GM19397 (cell line): Measurements from ENCODE around the gene PIK3CB.

Experiments used
- ATAC-seq: cut with Tn5 transposase; IDR thresholded peaks from one replicate; pipeline ENCODE4 v1.9.1; 2021; ENCODE audit warnings: mild to moderate bottlenecking, moderate library complexity; ENCODE audit not compliant: unreplicated experiment

Gene PIK3CB

DNA sequence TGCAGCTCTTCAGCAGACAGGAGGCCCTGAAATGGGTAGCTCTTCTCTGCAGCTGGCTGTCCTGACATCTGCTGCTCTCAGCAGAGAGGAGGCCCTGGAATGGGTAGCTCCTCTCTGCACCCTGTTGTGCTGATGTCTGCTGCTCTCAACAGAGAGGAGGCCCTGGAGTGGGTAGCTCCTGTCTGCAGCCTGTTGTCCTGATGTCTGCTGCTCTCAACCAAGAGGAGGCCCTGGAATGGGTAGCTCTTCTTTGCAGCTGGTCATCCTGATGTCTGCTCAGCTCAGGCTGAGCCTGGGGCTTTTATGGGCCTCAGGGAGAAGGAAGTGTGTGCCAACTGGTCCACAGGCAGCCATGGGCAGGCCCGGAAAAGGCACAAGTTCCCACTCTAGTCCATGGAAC lies 66.6 kb downstream of the PIK3CB start:
- no peak for ATAC-seq

DNA sequence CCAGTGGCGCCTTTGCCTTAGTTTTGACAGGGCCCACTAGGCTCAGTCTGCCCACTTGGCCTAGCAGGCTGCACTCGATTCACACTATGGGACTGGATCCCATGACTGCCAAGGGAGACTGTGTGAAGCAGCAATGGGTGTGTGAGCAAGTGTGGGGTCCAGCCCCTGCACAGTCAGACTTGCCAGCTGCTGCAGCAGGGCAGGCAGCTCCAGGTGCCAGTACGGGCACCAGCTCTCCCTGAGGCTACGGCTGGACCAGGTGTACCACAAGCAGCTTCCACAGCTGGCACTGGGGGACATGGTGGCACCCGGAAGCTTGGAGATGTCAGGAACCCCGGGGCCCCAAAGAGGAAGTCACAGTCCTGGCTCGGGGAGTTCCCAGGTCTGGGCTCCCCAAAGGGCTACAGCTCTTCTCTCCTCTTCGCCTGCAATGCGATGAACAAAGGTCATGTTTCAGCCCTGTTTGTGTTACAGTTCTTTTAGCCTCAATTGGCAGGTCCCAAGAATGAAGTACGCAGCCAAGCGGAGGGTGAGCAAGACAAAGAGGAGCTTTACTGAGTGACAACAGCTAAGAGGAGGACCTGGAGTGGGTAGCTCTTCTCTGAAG lies 67.1 kb downstream of the PIK3CB start:
- ATAC-seq: no peak

DNA sequence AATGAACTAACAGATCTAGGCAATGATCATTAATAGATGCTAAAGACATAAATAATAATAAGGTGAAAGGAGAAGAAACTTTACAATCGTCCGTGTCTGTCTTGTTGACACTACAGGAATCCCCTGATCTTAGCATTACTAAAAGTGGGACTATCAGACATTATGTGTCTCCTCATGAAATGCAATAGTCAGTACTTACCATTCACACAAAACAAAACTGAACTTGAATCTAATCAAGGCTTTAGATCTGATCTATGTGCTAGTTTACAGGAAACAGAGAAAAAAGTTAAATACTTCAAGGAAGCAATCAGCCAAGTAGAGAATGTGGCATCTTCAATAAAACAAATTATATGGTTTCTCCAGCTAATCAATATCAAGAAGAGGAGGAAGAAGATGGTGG lies 73.7 kb downstream of the PIK3CB start:
- no peak for ATAC-seq

DNA sequence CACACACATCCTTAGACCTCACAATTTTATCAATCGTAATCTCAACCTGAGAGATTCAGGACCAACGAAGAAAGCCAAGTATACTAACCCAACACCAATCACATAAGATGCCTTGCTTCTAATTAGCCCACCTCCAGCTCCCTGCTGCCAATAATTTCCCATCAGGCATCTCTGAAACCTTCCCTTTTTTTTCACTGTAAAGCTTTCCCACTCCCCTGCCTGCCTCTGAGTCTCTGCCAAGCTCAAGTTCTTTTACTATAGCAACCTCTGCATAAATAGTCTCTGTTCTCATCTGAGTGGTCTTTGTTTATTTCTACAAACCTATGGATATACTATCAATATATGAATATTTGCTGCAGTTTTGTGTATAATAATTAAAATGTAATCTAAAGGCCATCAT lies 86.5 kb downstream of the PIK3CB start:
- ATAC-seq: no peak

DNA sequence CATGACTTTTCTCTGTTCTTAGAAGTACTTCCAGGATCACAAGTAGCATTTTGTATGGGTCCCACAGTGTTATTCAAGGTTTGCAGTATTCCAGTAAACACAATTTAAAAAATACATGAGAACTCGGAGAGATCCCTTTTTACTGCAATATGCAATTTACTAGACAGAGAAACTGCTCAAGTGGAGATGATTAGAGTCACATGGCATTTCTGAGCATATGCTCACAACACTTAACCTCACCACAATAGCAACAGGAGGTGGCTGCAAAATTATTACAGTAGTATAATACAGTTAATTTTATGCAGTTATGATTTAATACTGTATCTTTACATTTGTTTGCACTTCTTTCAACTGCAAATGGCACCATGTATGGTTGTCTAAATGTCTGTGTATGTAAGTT lies 87.5 kb downstream of the PIK3CB start:
- ATAC-seq: no peak

DNA sequence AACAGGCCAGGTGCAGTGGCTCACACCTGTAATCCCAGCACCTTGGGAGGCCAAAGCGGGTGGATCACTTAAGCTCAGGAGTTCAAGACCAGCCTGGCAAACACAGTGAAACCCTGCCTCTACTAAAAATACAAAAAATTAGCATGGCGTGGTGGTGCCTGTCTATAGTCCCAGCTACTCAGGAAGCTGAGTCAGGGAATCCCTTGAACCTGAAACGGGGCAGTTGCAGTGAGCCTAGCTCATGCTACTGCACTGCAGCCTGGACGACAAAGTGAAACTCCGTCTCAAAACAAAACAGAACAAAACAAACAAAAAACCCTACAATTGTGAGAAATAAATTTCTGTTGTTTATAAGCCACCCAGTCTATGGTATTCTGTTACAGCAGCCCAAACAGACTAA lies 94.7 kb downstream of the PIK3CB start:
- no peak for ATAC-seq

DNA sequence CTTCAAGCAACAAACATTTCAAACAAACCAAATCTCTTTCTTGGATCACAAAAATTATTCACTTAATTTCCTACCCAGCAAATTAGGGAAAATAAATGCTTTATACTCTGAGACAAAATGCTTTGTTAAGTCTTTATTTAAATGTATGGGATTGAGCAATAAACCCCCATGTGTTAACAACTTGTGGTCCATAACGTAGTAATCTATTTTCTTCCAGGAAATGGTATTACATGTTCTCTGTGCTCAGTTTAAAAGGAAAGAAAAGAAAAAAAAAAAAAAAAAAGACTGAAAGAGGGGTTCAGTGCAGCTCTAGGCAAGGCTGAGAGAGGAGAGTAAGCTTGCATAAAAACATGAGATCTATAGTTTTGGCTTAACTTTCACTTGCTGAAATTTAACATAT lies 102.3 kb downstream of the PIK3CB start:
- no peak for ATAC-seq

DNA sequence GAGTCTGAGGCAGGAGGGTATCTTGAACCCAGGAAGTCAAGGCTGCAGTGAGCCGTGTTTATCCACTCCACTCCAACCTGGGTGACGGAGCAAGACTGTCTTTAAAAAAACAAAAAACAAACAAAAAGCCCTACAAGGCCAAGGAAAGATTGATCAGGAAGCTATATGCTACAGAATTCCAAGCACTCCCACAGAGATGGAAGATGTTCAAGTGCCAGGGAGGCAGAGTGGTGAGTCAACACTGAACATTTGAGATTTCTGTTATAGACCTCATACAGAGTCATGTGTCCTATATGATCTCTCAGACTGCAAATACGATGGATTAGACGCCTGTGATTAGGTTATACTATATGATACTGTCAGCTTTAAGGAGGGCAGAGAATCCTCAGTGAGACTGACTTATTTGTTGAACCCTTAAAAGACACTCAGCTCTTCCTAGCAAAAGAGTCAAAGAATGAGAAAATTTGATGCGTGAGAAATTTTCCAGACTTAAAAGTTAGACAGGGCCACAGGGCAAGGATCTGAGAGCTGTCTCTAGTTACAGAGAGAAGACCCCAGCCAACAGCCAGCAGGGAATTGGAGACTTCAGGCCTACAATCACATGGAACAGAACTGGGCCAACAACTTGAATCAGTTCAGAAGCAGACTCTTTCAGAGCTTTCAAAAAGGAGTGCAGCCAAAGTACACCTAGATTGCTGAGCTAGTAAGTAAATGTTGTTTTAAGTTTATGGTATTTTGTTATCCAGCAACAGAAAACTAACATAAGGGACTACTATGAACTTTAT lies 107.6 kb downstream of the PIK3CB start:
- no peak for ATAC-seq

DNA sequence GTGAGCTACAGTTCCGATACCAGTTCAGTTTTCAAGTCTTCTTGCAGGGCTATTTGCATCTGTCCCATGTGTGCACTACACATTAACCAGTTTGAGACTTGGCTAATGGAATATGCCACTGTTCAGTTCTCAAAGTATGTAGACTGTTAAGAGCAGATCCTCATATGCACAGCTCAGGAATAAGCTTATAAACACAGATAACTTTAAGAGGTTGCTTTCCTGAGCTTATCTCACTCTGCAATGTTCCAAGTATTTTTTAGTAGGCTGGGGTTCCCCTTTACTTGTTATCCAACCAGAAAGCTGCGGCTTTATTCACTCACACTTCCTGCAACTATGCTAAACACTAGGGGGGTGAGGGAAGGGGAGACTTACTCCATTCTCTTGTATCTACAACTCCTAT lies 108.7 kb downstream of the PIK3CB start:
- ATAC-seq: peak; percentile 53

DNA sequence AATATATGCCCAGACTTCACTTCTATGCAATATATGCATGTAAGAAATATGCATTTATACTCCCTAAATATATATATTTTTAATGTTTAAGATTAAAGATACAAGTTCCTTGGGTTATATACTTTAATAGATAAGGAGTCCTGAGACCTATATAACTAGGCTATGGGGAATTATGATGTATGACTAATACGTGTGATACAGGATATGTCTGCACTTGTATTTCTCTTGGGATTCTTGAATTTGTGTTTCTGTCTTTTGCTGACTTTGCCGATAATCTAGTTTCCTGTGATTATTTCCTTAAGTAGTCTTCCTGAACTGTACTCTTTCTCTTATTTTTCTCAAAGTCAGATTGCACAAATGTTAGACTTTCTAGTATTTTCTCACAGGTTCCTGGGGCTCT lies 109.6 kb downstream of the PIK3CB start:
- ATAC-seq: no peak

DNA sequence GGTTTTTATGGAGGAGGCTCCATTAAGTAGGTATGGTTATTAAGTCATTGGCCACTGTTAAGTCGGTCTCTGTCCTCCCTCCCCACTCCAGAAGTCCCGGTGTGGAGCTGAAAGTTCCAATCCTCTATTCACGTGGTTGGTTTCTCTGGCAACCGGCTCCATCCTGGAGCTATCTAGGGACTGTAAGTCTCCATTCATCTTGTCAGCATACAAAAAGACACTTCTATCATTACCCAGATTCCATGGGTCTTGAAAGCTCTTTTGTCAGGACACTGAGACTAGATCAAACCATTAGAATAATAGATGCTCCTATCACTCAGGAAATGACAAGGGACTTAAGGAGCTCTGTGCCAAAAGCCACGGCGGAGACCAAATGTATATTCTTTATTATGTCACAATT lies 110.3 kb downstream of the PIK3CB start:
- ATAC-seq: no peak

DNA sequence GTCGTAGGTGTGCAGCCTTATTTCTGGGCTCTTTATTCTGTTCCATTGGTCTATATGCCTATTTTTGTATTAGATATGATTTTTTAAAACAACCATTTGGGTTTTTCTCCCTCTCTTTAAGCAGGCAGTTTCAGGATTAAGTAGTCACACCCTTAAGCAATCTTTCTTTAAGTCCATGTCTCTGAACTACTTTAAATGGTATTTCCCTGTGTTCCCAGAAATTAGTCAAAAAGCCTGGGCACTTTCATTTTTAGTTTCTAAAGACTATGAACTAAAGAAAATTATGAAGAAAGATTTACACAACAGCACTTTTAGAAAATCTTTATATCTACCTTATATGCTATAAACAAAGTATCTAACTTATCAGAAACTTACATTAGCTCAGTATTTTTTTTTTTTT lies 115.9 kb downstream of the PIK3CB start:
- ATAC-seq: no peak

DNA sequence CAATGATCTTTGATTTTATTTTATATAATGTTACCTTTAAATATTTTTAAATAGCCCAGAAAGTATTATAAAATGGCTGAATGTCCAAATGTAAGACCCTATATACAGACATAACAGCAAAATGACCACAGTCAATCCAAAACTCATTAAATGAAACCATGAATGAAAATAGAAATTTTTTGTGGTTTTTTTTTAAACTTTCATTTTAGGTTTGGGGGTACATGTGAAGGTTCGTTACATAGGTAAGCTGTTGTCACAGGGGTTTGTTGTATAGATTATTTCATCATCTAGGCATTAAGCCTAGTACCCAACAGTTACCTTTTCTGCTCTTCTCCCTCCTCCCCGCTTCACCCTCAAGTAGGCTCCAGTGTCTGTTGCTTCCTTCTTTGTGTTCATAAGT lies 117.4 kb downstream of the PIK3CB start:
- ATAC-seq: no peak

DNA sequence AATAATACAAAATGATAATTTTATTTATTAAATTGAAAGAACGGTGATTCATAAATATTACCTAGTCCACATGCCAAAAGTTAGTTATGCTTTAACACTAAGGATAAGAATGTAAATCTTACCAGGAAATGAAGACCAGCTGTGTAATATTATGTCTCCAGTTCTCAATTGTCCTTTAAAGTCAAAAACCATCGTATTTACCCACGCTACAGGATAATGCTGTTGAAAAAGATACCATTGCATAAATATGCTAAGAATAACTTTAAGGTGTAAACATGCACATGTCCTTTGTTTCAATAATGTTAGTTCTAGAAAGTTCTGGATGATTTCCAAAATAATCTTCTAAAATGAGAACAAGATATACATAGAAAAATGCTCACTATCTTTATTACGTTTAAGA lies 122.6 kb downstream of the PIK3CB start:
- no peak for ATAC-seq

DNA sequence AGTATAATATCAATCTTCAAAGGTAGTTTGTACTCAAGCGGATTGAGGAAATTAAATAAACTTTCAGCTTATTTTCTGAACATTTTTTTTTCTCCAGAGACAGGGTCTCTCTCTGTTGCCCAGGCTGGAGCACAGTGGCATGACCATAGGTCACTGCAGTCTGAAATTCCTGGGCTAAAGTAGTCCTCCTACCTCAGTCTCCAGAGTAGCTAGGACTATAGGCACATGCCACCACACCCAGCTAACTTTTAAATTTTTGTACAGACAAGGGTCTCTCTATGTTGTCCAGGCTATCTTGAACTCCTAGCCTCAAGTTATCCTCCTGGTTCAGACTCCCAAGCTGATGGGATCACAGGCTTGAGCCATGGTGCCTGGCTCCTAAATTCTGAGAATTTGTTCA lies 129.1 kb downstream of the PIK3CB start:
- no peak for ATAC-seq

DNA sequence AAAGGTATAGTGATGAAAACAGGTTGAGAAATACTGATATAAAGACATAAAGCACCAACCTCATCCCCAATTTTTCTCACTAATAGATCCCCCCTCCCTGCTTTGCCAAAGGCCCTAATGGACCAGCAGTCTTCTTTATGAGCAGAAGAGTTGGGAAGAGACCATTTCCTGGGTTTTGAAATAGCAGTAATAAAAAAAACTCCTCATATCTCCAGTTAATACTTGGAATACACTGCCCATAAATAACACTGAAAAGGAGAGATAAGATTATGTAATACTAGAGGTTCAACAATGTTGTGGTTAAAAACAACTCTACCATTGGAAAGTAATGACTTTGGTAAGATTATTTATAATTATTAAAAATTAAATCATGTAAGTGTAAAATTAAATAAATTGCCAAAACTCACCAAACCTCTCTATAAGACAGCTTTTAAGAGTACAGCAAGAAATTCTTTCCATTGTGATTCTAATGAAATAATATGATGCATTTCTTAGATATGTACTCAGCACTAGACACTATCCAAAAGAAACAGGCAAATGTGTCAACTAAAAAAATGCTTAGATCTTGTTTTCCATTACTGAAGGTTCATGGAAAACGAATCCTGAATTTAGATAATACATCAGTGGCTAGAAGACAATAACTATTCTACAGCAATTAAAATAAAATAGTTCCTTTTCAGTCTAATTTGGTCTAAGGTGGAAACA lies 137.9 kb downstream of the PIK3CB start:
- no peak for ATAC-seq

DNA sequence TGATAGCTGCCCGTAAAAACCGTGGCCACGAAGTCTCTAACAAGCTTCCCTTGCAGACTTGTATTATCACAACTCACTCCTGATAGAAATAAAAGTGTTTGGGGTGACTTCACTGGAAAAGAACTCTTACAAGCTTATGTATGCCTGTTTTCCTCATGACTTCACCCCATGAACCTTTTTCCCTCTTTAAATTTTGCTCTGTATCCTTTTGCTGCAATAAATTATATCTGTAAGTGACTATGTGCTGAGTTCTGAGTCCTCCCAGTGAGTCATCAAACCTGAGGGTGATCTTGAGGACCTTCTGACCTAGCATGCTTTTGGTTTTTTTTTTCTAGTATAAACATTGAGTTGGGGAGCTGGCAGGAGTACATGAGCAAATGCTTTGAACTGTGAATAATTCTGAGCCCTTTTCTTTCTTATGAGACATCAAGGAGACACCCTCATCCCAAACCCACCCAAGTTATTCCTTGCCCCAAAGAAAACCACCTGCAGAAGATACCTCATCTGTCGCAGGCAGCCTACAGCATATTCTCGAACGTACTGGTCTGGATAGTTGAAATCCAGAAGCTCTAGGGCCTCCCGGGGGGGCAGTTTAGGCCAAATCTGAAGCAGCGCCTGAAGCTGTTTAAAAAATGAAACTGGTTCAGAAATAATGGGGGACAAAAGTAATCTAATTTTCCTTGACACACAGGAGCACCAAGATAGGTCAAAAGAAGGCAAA lies 140.3 kb downstream of the PIK3CB start:
- no peak for ATAC-seq

DNA sequence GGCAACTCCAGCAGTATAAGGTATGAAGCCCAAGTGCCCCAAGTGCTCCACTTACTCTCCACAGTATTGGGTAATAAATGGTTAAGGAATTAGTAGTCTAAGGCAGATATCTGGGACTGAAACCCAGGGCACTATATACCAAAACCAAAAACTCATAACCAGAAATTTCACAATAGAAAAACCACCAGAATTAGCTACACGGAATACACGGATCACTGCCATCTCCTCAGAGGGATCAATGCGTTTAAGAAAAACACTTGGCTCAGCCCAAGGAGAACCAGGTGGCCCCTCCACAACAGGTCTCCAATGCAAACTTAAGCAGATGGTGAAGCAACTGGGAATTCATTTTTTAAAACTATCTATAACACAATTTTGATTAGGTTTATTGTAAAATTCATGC lies 142.6 kb downstream of the PIK3CB start:
- ATAC-seq: no peak

DNA sequence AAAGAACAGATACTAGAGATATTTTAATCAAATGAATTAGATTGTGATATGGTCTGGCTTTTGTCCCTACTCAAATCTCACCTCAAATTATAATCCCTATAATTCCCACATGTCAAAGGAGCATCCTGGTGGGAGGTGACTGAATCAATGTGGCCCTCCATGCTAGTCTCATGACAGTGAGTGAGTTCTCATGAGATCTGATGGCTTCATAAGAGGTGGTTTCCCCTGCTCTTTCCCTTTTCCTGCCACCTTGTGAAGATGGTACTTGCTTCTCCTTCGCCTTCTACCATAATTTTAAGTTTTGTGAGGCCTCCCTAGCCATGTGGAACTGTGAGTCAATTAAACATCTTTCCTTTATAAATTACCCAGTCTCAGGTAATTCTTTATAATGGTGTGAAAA lies 143.4 kb downstream of the PIK3CB start:
- ATAC-seq: no peak

DNA sequence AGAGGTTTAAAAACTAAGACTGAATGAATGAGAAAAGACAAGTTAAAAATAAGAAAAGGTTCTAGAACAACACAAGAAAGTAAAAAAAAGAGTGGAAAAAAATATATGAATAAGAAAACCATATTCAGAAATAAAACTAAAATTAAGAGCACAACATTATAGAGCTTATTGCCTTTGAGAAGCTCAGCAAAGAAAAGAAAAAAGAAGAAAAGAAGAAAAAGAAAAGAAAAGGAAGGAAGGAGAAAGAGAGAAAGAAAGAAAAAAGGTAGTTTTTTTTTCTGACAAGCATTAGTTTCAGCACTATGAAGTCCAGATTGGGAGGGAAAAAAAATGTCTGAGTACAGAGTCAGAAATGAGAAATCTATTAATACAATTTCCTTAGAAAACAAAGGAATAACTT lies 144.7 kb downstream of the PIK3CB start:
- no peak for ATAC-seq

DNA sequence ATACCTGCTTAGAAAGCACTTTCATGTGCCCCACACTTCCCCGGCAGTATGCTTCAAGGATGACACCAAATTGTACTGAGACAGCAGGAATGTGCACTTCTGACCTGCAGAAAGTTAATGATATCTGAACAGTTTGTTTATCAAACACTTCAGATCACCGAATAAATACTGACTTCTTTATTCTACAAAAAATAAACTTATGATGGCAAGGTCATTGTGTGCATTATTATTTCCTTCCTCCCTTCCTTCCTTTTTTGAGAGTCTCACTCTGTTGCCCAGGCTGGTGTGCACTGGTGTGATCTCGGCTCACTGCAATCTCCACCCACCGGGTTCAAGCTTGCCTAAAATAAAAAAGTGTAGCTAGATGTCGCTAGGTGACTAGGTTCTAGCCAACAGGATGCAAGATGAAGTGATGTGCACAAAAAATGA lies 145.8 kb downstream of the PIK3CB start:
- ATAC-seq: no peak

DNA sequence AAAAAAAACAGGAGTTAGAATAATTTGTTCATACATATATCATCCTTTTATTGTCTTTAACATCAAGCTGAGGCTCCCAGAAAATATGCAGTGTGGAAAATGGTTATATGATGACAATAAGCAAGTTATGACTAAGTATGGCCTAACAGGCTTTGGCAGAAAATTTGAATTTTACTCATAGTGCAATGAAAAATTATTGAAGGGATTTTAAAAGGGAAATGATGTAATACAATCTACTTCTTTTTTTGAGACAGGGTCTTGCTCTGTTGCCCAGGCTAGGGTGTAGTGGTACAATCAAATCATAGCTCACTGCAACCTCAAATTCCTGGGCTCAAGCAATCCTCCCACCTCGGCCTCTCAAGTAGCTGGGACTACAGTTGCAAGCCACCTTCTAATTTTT lies 147.5 kb downstream of the PIK3CB start:
- ATAC-seq: peak; percentile 13
